ENCODE results near the gene KRTCAP2. TPM values are rescaled to one million over a fixed set of nuclear protein-coding genes. Genes with fewer than 3 reads are reported as not detected.
"Not testable (repeated sequence)": the region's sequence is repeated elsewhere in the genome, so short reads cannot be mapped to it uniquely, and the experiment has no call there.

KRTCAP2 gene
- total RNA-seq, 4 donors from 2014 or later = 70.8 to 122 (median 73.8) TPM

DNA sequence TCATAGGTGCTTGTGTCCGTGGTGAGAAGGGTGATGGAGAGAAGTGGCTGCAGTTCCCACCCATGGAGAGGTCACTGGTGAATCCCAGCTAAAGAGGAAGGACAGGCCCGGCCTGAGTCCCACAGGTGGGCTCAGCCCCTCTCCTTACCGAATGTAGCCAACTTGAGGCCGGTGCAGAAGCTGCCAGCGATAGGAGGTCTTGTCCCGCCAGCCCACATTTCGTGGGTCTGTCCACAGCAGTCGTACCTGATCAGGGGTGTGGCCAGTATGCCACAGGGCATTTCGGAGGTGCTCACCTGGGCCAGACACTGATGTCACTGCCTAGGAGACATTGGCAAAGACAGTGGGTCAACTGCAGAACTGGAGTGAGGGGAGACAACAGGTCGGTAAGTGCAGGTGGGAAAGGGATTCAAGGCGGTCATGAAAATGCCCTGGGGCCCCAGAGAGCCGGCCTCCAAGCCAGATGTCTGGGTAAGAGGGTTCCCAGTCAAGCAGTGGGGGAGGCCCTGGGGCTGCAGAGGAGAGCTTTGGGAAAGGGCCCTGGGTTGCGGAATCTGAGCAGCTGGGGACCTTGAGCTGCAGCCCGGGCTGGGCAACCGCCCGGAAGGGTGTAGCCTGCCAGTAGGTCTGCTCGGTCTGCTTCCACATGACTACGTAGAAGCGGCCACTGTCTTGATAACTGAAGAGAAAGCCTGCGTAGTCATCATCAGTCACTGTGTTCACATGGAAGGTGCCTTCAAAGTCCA is 24.0 kb upstream of the KRTCAP2 start:
- TF ChIP-seq POLR2A (IDR thresholded peaks at IDR 0.05) = no peak
- TF ChIP-seq, protein P1, sequence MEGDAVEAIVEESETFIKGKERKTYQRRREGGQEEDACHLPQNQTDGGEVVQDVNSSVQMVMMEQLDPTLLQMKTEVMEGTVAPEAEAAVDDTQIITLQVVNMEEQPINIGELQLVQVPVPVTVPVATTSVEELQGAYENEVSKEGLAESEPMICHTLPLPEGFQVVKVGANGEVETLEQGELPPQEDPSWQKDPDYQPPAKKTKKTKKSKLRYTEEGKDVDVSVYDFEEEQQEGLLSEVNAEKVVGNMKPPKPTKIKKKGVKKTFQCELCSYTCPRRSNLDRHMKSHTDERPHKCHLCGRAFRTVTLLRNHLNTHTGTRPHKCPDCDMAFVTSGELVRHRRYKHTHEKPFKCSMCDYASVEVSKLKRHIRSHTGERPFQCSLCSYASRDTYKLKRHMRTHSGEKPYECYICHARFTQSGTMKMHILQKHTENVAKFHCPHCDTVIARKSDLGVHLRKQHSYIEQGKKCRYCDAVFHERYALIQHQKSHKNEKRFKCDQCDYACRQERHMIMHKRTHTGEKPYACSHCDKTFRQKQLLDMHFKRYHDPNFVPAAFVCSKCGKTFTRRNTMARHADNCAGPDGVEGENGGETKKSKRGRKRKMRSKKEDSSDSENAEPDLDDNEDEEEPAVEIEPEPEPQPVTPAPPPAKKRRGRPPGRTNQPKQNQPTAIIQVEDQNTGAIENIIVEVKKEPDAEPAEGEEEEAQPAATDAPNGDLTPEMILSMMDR (IDR thresholded peaks at IDR 0.05) = no peak
- no peak for DNase-seq
- H3K4me1 ChIP-seq = peaks cover 30 to 44% (median 32%) of the 10 kb centered on the region in 3 donors
- H3K27ac ChIP-seq = peak overlapping the region in 1 of 4 donors; percentile 9
- no peaks in the 10 kb centered on the region for H3K9me3 ChIP-seq
- peaks cover 0 to 52% (median 0%) of the 10 kb centered on the region in 3 donors for H3K36me3 ChIP-seq
- intact Hi-C loops (cut with DNase I) = no loop called here
- 86 to 87% methylated on average over 13 to 16 of the region's 20 CpGs for WGBS, 2 donors
- no peak overlapping the region for H3K4me3 ChIP-seq
- H3K27me3 ChIP-seq = no peaks in the 10 kb centered on the region

DNA sequence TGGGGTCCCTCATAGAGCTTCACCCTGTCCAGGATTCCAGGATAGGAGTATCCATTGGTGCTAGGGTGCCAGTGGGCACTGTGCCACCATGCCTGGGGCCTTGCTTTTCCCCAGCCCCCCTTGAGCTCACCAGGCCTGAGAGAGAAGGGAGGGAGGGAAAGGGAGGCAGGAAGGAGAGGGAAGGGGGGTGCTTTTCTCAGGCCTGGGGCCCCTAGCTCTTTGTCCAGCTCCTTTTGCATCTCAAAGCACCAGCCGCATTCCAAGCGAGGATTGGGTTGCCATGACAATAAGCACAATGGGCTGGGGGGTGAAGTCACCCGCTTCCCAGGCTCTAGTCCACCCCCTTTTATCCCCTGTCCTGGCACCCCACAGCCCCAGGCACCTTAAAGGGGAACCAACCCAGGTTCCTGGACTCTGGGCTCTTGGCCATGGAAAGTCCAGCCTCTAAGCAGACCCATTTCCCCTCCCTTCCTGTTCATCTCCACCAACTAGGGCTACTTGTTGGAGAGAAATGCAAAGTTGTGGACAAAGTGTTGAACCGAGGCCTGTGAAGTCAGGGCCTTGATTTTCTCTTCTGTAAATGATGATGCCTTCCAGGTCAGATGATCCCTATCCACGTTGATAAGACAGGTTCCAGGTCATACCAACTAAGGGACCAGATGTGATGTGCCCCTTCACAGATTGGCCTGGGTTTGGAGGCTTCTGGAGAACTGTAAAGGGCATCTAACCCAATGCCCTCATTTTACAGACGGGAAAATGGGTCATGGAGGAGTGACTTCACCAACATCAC is 23.2 kb upstream of the KRTCAP2 start:
- H3K9me3 ChIP-seq = no peaks in the 10 kb centered on the region
- 90 to 92% methylated on average over 2 to 3 of the region's 6 CpGs for WGBS, 2 donors
- DNase-seq = no peak
- H3K36me3 ChIP-seq = peaks cover 0 to 44% (median 0%) of the 10 kb centered on the region in 3 donors
- no peak overlapping the region for H3K4me3 ChIP-seq
- TF ChIP-seq, protein P1 (IDR thresholded peaks at IDR 0.05) = no peak
- TF ChIP-seq POLR2A (IDR thresholded peaks at IDR 0.05) = no peak
- intact Hi-C loops (cut with DNase I) = no loop called here
- no peaks in the 10 kb centered on the region for H3K27me3 ChIP-seq
- no peak overlapping the region for H3K27ac ChIP-seq
- H3K4me1 ChIP-seq = peaks cover 32 to 47% (median 32%) of the 10 kb centered on the region in 3 donors

DNA sequence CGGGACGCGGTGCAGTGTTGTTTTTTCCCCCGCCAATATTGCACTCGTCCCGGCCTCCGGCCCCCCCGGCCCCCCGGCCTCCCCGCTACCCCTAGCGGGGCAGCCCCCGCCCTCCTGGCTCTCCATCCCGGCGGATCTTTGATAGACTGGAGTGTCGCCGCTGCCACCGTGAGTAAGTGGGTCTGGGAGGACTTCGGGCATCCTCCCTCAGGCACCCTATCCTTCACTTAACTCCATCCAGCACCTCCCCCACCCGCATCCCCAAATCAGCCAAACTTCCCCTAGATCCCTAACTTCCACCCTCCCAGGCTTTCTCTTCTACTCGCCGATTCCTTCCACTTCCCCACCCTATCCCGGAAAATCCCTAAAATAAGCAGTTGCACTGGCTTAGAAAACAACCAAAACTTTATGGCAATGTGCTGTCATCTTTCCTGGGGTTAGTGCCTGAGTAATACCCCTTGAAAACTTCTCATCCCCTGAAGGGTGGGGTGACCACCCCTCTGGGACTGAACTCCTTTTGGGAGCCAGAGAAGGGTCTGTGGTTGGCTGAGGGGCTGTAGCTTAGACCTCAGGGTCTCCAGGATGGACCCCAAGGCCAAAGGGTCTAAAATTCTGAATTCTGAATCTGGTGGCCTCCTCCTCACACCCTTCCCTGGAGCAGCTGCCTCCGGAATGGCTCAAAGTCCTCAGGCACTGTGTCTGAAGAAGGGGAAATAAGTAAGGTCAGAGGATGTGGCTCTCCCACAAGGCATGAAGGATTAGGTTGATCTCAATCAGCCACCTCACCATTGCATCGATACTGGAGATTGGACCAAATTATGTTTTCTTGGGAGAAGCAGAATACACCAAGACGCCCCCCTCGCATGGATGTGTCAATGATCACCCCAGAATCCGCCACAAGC is 22.3 kb upstream of the KRTCAP2 start:
- Histone ChIP-seq H3K4me1 (peaks cover 32 to 47% (median 32%) of the 10 kb centered on the region in 3 donors), H3K27ac (peak overlapping the region; percentile 91 to 98 (median 96)), H3K9me3 (no peaks in the 10 kb centered on the region), H3K36me3 (peaks cover 0 to 39% (median 0%) of the 10 kb centered on the region in 3 donors), H3K4me3 (peak overlapping the region; percentile 33 to 71 (median 54)), H3K27me3 (no peaks in the 10 kb centered on the region)
- 20 to 32% methylated on average over 6 to 12 of the region's 27 CpGs for whole genome bisulfite sequencing, 2 donors
- TF ChIP-seq, protein P1 (IDR thresholded peaks at IDR 0.05) = no peak
- no peak for TF ChIP-seq POLR2A (IDR thresholded peaks at IDR 0.05)
- DNase-seq = no peak
- intact Hi-C loops (cut with DNase I) = no loop called here

DNA sequence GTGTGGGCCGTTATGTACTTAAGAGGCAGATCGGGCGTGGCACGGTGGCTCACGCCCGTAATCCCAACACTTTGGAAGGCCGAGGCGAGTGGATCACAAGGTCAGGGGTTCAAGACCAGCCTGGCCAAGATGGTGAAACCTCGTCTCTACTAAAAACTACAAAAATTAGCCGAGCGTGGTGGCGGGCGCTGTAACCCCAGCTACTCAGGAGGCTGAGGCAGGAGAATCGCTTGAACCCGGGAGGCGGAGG is 20.8 kb upstream of the KRTCAP2 start:
- H3K4me3 ChIP-seq = peak overlapping the region; percentile 33 to 71 (median 54)
- H3K27me3 ChIP-seq; H3K9me3 ChIP-seq; DNase-seq; intact Hi-C loops (cut with DNase I): not testable (repeated sequence)
- peaks cover 0 to 26% (median 0%) of the 10 kb centered on the region in 3 donors for H3K36me3 ChIP-seq
- peaks cover 32 to 47% (median 32%) of the 10 kb centered on the region in 3 donors for H3K4me1 ChIP-seq
- H3K27ac ChIP-seq = peak overlapping the region; percentile 91 to 98 (median 96)
- 0 to 5% methylated on average over 7 to 14 of the region's 16 CpGs for WGBS, 2 donors

DNA sequence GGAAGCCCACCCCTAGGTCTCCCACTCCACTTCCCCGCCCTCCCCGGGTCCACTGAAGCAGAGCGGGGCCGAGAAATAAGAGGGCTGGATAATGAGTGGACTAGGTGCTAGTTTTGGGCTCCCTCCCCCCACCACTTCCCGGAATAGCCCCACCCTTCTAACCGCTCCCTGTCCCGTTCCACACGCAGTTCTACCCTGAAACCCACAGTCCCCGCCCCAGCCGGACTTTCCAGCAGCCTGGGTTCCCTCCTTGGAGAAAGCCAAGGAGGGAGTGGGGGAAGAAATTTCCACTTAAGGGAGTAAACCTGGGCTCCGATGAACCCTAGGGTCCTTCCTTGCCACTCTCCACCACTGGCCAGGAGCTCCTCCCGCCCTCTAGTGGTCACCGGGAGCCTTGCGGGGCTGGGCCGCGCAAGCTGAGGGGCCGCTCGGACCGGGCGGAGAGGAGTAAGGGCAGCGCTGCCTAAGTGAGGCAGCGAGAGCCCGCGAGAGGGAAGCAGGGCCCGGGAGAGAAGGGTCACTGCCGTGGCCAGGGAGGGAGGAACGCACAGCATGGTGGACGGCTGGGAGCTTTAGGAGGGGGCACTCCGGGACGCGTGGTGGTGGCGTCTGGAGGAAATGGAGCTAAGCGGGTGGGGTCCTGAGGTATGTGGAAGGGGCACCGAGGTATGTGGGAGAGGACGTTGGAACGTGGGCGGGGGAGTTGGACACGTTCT is 20.3 kb upstream of the KRTCAP2 start:
- DNase-seq = no peak
- TF ChIP-seq POLR2A (IDR thresholded peaks at IDR 0.05) = peak in 3 of 4 donors; percentile 7 to 41 (median 40)
- TF ChIP-seq, protein P1 (IDR thresholded peaks at IDR 0.05) = peak; percentile 85 to 99 (median 96)
- Histone ChIP-seq H3K36me3 (peaks cover 0 to 21% (median 0%) of the 10 kb centered on the region in 3 donors), H3K4me1 (peaks cover 32 to 47% (median 32%) of the 10 kb centered on the region in 3 donors), H3K9me3 (no peaks in the 10 kb centered on the region), H3K27me3 (no peaks in the 10 kb centered on the region), H3K27ac (peak overlapping the region; percentile 91 to 98 (median 96)), H3K4me3 (peak overlapping the region; percentile 33 to 71 (median 54))
- 0% methylated on average over 4 to 11 of the region's 38 CpGs for WGBS, 2 donors
- intact Hi-C loops (cut with DNase I) = no loop called here

Data from esophagus squamous epithelium (tissue), 5 donors.